GM19463 (cell line): ENCODE measurements around the gene GGCX.

Experiments
- ATAC-seq: cut with Tn5 transposase; IDR thresholded peaks from one replicate; pipeline ENCODE4 v1.9.1; 2021; ENCODE audit warnings: mild to moderate bottlenecking, moderate library complexity; ENCODE audit not compliant: unreplicated experiment

The GGCX gene

DNA sequence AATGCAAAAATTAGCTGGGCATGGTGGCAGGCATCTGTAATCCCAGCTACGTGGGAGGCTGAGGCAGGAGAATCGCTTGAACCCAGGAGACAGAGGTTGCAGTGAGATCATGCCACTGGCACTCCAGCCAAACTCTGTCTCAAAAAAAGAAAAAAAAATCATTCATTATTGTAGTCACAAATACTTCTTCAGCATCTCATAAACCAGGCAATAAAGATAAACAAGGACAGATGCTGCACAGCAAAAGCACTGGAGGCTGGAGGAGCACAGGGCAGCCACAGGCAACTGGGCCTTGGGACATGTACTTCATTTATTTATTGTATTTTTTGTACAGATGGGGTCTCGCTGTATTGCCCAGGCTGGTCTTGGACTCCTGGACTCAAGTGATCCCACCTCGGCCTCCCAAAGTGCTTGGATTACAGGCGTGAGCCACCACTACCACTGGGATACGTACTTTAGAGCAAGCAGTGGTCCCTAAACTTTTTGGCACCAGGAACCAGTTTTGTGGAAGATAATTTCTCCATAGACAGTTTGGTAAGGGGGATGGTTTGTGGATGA, 39.1 kb downstream of the GGCX start:
- no peak for ATAC-seq

DNA sequence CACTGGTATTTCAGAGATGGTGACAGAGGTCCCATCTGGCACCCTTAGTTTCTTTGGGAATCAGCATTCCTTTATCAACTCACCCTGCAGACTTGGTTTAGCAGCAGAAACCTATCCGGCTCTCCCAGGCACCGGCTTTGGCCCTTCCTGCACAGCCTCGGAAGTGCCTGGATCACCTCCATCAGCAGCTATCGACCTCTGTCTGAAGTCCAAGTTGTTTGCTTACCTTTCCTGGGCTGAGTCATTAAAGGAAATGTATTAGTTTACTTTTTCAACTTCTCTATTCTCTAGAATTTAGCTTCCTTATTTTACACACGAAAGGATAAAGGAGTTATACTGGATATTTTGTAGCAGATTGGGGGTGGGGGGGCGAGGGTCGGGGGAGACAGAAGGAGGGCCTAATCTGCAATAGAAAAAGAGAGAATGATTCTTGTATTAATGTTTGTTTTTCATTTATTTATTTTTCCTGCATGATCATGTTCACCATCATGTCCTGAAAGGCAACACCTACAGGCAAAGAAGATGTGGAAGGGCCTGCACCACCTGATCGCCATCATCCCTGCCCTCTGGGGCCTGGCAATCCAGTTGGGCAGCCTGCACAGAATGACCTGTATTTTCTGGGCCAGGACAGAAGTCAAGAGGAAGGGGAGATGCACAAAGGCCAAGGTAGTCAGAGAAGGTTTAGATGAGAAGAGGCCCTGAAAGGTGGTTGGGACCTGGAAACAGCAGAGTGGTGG, 44.5 kb downstream of the GGCX start:
- no peak for ATAC-seq

DNA sequence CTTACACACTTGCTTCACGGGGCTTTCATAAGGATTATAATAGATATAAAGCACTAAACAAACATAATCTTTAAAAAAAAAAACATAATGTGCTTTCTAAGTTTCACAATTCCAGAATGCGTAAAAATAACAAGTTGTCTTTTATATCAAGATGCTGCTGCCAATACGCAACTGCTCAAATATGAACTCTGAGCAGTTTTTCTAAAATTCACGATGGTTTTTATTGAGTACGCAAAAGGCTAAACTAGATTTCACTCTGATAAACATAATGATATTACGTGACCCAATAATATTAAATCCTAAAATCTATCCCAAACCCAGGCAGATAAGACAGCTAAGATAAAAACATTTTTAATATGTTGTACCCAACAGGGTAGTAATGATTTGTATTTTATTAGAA, 47.0 kb downstream of the GGCX start:
- ATAC-seq: no peak

DNA sequence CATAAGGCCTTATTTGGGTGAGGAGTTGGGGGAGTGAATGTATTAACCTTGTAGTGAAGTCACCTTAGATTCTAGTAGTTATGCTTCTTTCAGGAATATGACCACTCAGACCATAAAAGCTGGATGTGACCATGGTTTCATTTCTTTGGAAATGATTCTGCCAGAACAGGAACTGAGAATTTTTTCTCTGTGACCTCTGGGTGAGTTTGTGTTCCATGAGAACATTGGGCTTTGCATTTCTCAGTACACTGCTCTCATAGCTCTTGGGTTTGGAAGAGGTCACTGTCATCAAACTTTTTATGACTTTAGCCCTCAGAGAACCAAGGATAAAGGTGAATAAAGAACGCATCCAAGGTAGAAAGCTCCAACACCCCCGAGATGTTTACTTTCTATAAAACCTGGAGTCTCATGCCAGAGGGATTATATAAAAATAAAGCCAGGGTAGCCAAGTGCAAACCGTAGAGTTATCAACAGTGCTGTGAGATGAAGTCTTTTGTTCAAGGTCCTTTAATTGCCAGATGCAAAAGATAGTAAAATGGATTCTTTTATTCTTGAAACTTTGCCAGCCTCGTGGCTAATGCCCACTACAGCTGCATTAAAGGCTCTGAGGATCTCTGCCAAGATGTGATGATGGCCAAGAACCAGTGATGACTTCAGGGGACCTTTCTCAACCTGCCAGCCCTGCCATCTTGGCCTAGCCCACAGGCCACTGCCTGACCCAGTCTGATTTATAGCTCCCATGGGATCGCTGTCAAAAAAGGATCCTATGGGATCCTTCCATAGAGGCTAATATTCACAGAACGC, 50.1 kb downstream of the GGCX start:
- ATAC-seq: no peak

DNA sequence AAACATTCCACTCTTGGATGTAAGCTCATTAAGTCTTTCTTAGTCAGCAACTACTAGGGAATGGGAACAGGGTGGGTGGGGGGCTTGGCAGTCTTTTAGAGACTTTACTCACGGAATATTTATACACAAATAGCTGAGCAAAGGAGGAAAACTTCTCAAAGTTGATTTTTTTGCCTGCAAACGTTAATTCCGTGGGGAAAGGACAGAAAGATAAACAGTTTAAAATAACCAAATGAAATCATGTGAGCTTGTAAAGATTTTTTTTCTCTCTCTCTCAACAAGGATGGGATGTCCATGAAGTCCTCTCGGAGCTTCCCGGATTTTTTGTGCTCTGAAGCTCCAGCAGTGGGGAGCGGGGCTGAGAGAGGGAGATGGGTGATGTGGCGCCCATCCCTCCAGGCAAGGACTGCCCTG, 54.5 kb downstream of the GGCX start:
- no peak for ATAC-seq

DNA sequence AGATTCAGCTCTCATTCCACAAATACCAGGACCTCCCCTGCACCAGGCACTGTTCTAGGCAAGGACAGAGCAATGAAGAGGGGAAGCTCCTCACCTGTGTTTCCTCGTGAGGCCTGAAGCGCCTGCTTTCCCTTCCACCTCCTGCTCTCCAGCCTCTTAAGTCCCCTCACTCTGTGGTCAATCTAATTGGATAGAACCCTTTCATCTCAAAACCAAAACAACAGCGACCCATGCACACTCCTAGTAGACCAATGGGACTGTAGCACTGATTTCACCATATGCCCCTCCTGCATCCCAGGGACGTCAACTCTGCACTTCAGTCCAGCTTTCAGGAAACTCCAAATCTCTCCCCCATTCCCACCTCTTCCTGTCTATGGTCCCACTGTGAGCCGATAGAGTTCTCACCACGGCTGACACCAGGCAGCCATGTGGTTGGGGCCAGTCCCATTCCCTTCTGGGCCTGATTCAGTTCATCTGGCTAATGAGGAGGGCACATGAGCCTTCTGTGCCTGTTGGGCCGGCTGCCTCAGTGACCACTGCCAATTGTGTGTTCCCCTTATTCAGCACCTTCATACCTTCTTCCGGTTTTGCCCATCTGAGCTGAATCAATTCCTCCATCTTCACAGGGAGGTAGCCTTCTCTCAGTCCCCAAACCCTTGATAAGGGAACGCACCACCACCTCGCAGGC, 55.6 kb downstream of the GGCX start:
- no peak for ATAC-seq

DNA sequence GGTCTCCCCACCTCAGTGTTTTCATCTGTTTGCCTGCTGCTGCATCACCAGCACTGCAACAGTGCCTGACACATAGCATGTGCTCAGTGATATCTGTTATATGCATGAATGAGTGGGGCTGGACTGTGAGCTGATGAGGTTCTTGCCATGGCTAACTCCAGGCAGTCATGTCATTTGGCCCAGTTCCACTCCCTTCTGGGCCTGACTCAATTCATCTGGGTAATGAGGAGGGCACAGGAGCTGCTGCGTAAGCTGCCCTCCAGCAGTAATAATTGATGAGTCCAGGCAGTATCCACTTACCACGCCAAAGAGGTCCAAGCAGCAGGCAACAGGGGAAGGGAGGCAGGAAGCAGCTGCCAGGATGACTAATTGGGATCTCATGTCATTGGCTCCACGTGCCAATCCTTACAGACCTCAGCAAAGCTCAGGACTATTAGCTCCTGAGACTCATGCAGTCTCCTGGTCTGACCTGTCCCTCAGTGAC, 56.5 kb downstream of the GGCX start:
- no peak for ATAC-seq

DNA sequence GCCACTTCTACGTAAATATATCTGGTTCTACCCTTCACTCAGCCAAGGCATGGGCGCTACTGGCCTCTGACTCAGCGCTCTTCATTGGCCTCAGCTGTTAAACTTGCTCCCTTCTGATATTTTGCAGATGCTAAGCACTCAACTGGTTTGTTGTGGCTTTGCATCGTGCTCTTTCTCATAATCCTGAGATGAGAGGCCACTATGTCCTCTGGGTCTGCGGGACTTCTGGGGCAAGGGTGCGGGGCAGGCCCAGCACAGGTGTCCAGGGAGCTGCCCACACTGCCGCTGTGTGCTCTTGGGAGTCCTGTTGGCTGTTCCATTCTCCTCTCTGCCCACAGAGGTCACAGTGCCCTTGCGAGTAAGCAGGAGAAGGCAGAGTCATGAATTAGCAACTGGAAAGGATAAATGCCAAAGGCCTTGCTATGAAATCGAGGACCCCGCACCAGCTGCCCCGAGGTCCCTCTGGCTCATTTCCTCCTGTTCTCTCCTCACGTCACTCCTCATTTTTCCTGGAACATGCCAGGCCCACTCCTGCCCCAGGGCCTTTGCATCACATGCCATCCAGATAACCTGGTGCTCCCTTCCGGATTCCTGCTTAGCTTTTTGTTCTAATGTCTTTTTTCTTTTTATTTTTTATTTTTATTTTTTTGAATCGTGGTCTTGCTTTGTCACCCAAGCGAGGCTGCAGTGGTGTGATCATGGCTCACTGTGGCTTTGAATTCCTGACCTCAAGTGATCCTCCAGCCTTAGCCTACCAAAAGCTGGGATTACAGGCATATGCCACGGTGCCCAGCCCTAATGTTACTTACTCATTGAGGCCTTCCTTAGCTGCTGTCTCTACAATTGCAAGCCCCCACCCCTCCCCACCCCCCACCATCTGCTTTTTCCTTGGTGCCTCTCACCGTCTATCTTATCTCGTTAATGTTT, 57.2 kb downstream of the GGCX start:
- no peak for ATAC-seq

DNA sequence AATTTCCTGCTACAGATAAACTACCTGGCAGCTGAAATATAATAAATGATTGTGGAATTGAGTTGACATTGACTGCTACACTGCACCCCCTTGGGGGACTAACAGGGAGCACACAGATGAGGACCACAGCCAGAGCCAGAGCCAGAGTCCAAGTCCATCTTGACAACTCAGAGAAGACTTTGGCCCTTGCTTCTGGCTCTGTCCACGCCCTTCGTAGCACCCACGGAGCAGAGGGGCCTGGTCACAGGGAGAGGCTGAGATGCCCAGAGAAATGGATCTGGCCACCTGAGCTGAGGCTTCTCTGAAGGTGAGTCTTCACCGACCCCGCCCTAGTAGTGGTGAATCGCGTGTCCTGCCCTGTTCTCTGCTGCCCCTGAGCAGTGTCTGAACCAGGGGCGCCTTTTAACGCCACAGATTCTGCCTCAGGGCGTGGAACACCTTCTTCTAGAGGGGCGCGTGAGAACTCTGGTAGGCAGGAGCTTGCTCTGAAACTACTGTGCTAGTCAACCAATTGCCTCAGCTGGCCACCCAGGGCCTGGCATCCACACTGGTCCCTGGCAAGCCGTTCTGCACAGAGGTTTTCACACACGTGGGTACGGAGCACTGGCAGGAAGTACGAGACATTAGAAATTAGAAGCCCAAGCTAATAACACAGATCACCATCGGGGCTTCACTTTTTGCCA, 58.0 kb downstream of the GGCX start:
- no peak for ATAC-seq

DNA sequence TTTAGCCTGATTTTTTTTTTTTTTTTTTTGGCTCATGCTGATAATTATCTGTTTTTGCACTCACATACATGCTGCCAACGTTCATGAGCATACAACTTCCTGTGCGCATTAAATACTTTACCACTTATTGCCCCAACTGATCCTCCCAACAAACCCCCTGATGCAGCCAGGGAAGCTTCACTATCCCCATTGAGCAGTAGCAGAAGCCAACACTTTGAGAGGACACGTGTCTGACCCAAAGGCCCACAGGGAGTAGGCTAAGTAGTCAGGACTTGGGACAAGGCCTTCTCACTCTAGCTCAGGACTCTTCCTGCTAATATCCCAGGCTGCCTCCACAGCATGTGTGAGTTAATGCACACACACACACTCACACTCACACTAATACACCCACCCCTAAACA, 58.6 kb downstream of the GGCX start:
- ATAC-seq: no peak

DNA sequence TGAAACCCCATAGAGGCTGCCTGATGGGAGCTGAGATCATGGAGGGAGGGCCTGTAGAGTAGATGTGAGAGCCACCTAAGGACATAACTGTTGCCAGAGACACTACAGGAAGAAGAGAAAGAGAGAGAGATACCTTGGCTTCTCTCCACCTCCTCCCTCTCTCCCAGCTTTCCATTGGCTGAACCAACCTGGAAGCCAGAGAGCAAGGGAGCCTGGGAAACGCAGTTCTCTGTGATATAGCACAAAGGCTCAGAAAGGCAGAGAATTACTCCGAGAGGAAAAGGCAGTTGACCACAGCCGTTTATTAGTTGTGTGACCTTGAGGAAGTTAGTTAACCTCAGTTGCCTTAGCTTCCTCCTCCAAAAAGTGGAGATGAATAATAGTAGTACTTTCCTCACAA, 60.0 kb downstream of the GGCX start:
- ATAC-seq: no peak

DNA sequence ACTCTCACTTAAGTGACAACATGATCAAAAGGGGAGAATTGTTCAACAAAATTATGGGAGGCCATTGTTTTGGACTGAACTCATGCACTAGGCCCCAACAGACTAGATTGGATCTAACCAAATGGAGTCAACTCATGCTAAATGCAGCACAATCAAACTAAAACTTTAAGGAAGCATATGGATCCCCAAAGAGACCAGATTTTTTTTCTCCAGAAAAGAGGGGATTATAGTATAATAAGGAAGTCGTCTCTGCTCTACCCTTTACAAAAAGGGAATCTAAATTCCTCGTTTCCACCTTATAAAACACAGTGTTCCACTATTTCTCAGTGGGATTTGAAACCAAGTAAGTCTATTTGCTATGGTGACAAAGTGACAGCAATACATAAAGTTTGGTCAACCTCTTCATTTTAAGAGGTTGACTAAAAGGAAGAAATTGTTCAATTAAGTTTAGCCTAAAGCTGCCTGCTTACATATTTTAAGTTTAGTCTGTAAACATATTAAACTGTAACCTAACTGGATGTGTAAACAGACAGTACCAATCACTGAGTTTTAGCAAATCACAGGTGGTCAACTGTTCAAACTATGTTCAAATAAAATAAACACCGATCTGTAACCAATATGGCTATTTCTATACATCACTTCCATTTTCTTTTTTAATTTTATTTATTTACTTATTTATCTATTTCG, 63.2 kb downstream of the GGCX start:
- ATAC-seq: no peak

DNA sequence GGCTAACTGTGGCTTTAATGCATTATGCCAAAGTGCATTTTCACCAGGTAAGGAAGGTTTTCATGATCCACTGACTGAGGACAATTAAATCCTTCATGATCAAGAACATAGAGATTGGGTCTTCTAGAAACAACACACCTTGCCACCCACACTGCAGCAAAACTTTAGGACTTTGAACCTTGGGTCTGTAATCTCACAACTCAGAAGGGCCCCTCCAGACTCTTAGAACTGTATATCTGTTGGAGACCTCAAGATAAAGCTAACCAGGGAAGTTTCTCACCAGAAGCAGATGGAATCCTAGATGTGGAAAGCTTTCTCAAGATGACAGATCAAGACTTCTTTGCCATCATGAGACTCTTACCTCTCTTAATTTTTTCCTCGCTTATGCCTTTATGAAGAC, 64.9 kb downstream of the GGCX start:
- no peak for ATAC-seq
